Activated naive CD8-positive, alpha-beta T cell treated with anti-CD3 and anti-CD28 coated beads for 36 hours (primary cell): ENCODE data around the gene CA6. TPM values are rescaled to one million over a fixed set of nuclear protein-coding genes. Genes with fewer than 3 reads are reported as not detected.
"Not testable (repeated sequence)": the region's sequence is repeated elsewhere in the genome, so short reads cannot be mapped to it uniquely, and the experiment has no call there.

Source experiments
- DNase-seq: peaks from one replicate; pipeline ENCODE4 v3.0.0; 2021
- H3K27ac Mint-ChIP-seq: one replicate; pipeline ENCODE4 v1.8.0; 2022; ENCODE audit warnings: mild to moderate bottlenecking, moderate library complexity, mixed read lengths
- H3K27me3 Mint-ChIP-seq: one replicate; pipeline ENCODE4 v1.8.0; 2022; ENCODE audit warnings: mild to moderate bottlenecking, mixed read lengths
- H3K36me3 Mint-ChIP-seq: one replicate; pipeline ENCODE4 v1.8.0; 2021; ENCODE audit warnings: mild to moderate bottlenecking, mixed read lengths
- H3K4me1 Mint-ChIP-seq: one replicate; pipeline ENCODE4 v1.8.0; 2021; ENCODE audit warnings: mixed read lengths
- H3K4me3 Mint-ChIP-seq: one replicate; pipeline ENCODE4 v1.8.0; 2022; ENCODE audit warnings: mild to moderate bottlenecking, moderate library complexity, mixed read lengths
- H3K9me3 Mint-ChIP-seq: one replicate; pipeline ENCODE4 v1.8.0; 2022; ENCODE audit warnings: mixed read lengths
- total RNA-seq, 2 experiments: library from RNA; stranded (reverse); gene quantifications; one replicate each; pipeline ENCODE4 v1.2.3, GENCODE V29; 2021

CA6 gene
- total RNA-seq, 2 experiments from 2014 or later = 12.3 to 13.7 TPM

- Mint-ChIP-seq H3K27me3 (peaks cover 8% of the 10 kb centered on the region), H3K9me3 (no peaks in the 10 kb centered on the region), H3K4me1 (no peaks in the 10 kb centered on the region), H3K4me3 (no peak overlapping the region), H3K36me3 (no peaks in the 10 kb centered on the region), H3K27ac (no peak overlapping the region)
- DNase-seq = no peak
These were observed 74.6 kb downstream of the CA6 start for GRCh38 chr1:9020305-9020704.

- not testable (repeated sequence) for H3K9me3 Mint-ChIP-seq, H3K36me3 Mint-ChIP-seq, H3K27ac Mint-ChIP-seq, H3K4me1 Mint-ChIP-seq, H3K27me3 Mint-ChIP-seq, DNase-seq, H3K4me3 Mint-ChIP-seq
These were observed 76.5 kb downstream of the CA6 start for GRCh38 chr1:9022026-9022738.

- H3K9me3 Mint-ChIP-seq = no peaks in the 10 kb centered on the region
- no peaks in the 10 kb centered on the region for H3K4me1 Mint-ChIP-seq
- H3K36me3 Mint-ChIP-seq = no peaks in the 10 kb centered on the region
- no peak for DNase-seq
- peaks cover 8% of the 10 kb centered on the region for H3K27me3 Mint-ChIP-seq
- H3K27ac Mint-ChIP-seq = no peak overlapping the region
- H3K4me3 Mint-ChIP-seq = no peak overlapping the region
These were observed 77.1 kb downstream of the CA6 start for GRCh38 chr1:9022773-9023172.

Other genes starting within 250 kb of the CA6 start
- gene RERE, start 128.2 kb upstream of the CA6 start, total RNA-seq = 10 to 100 TPM; 36.8 to 39.6 TPM
- gene ENO1, start 67.2 kb upstream of the CA6 start, total RNA-seq = 1,000 to 10,000 TPM; 3,744 to 3,761 TPM
- gene SLC2A7, start 80.6 kb downstream of the CA6 start, total RNA-seq = under 1 TPM in 1 of 2 experiments, not detected in 1; 0.14 TPM
- gene SLC2A5, start 123.8 kb downstream of the CA6 start, total RNA-seq = under 1 TPM in 1 of 2 experiments, not detected in 1; 0.08 TPM
- 1 to 10 TPM; 2.1 to 2.3 TPM for gene GPR157, start 183.2 kb downstream of the CA6 start, total RNA-seq